PC-3 (cell line): Measurements from ENCODE around the gene IQGAP1. TPM values are rescaled to one million over a fixed set of nuclear protein-coding genes. Genes with fewer than 3 reads are reported as not detected.
A peak's percentile ranks its signal among the peaks of the same experiment; 100 is the strongest.

Source experiments
- ATAC-seq: fragments of 200-7000 bp; cut with Tn5 transposase; 2 replicates; pipeline ENCODE4 v1.9.1; 2020; ENCODE audit warnings: mild to moderate bottlenecking, moderate library complexity
- BruUV-seq: library from RNA; stranded (reverse); fragments of 400-500 nt; replicated peaks from 2 replicates; lab custom pipeline; 2021; lab: Mats Ljungman, UMichigan
- CTCF ChIA-PET: fragments of 300-600 bp; sonication (Branson Sonifier 250); formaldehyde crosslinking; loops from one replicate; lab custom pipeline; 2022; ENCODE audit warnings: antibody characterized with exemption; lab: Charles Lee
- POLR2A ChIA-PET: fragments of 300-600 bp; sonication (Branson Sonifier 250); formaldehyde crosslinking; loops from one replicate; lab custom pipeline; 2022; ENCODE audit warnings: antibody characterized with exemption; ENCODE audit not compliant: unreplicated experiment; lab: Charles Lee
- DNase-seq: peaks from one replicate; pipeline ENCODE4 v3.0.0-alpha.2; 2015
- H2AFZ ChIP-seq: fragments of 300-600 bp; sonication (generic); 2 replicates; pipeline ENCODE4 v1.6.0; 2016; ENCODE audit warnings: antibody characterized with exemption, low read length
- H3F3A ChIP-seq: fragments of 300-600 bp; sonication (generic); one replicate; pipeline ENCODE4 v1.6.0; 2017; ENCODE audit warnings: antibody characterized with exemption, low read length, control low read depth, mild to moderate bottlenecking; ENCODE audit not compliant: unreplicated experiment
- H3K27ac ChIP-seq: fragments of 300-600 bp; sonication (generic); 2 replicates; pipeline ENCODE4 v1.5.1; 2016; ENCODE audit warnings: mild to moderate bottlenecking, low read length
- H3K27me3 ChIP-seq: fragments of 300-600 bp; sonication (generic); 2 replicates; pipeline ENCODE4 v1.6.1; 2016; ENCODE audit warnings: low read length, mixed read lengths
- H3K36me3 ChIP-seq: fragments of 300-600 bp; sonication (generic); 2 replicates; pipeline ENCODE4 v1.6.1; 2016; ENCODE audit warnings: low read depth, mixed run types, low read length, mixed read lengths
- H3K4me1 ChIP-seq: fragments of 300-600 bp; sonication (generic); 2 replicates; pipeline ENCODE4 v1.5.1; 2016; ENCODE audit warnings: low read length; ENCODE audit not compliant: insufficient read depth
- H3K4me2 ChIP-seq: fragments of 300-600 bp; sonication (generic); 2 replicates; pipeline ENCODE4 v1.6.0; 2016; ENCODE audit warnings: low read length
- H3K4me3 ChIP-seq: fragments of 300-600 bp; sonication (generic); 2 replicates; pipeline ENCODE4 v1.5.1; 2016; ENCODE audit warnings: mild to moderate bottlenecking, low read length, mixed read lengths
- H3K79me2 ChIP-seq: fragments of 300-600 bp; sonication (generic); 2 replicates; pipeline ENCODE4 v1.6.1; 2017; ENCODE audit warnings: low read length, mixed read lengths
- H3K9ac ChIP-seq: fragments of 300-600 bp; sonication (generic); 2 replicates; pipeline ENCODE4 v1.6.0; 2016; ENCODE audit warnings: mild to moderate bottlenecking, low read length
- H3K9me2 ChIP-seq: fragments of 300-600 bp; sonication (generic); replicated peaks from 2 replicates; pipeline ENCODE4 v1.6.1; 2016; ENCODE audit warnings: mixed run types, low read length, mixed read lengths
- H3K9me3 ChIP-seq: fragments of 300-600 bp; sonication (generic); 2 replicates; pipeline ENCODE4 v1.6.1; 2016; ENCODE audit warnings: low read length, mixed read lengths
- H4K20me1 ChIP-seq: fragments of 300-600 bp; sonication (generic); 2 replicates; pipeline ENCODE4 v1.6.1; 2016; ENCODE audit warnings: low read length, mixed read lengths
- EZH2 ChIP-seq: fragments of 300-600 bp; sonication (generic); IDR thresholded peaks from one replicate; pipeline ENCODE4 v1.6.1; 2017; ENCODE audit warnings: antibody characterized with exemption, mild to moderate bottlenecking, low read length; ENCODE audit not compliant: unreplicated experiment
- EZH2phosphoT487 ChIP-seq: fragments of 300-600 bp; sonication (generic); IDR thresholded peaks from 2 replicates; pipeline ENCODE4 v1.6.1; 2018; ENCODE audit warnings: mild to moderate bottlenecking, antibody characterized with exemption, low read length, borderline replicate concordance
- intact Hi-C: fragments of 100-400 bp; cut with micrococcal nuclease; formaldehyde crosslinking; loops from 2 replicates; pipeline ENCODE4 v1.9.0; 2023
- total RNA-seq: library from RNA; depleted of rRNA; stranded (reverse); fragments of >200 nt; gene quantifications from 2 replicates; pipeline ENCODE4 v1.2.3, GENCODE V29; 2014
- TF ChIP-seq, protein P1 (sequence below): fragments of 300-600 bp; sonication (generic); conservative IDR thresholded peaks from 2 replicates; pipeline ENCODE4 v1.5.1; 2017; ENCODE audit warnings: antibody characterized with exemption, low read depth, mild to moderate bottlenecking, low read length

IQGAP1 gene
- total RNA-seq, 1 experiment from 2014 or later, result 139 TPM

- Histone ChIP-seq H2AFZ (no peak overlapping the region), H3K4me2 (no peak overlapping the region), H3K79me2 (no peaks in the 10 kb centered on the region), H3K4me3 (no peak overlapping the region), H3K36me3 (peaks cover 58% of the 10 kb centered on the region), H3K4me1 (peaks cover 33% of the 10 kb centered on the region), H3K9me3 (no peaks in the 10 kb centered on the region), H3F3A (peaks cover 11% of the 10 kb centered on the region), H3K27me3 (no peaks in the 10 kb centered on the region), H3K9me2 (no peaks in the 10 kb centered on the region), H4K20me1 (no peaks in the 10 kb centered on the region), H3K27ac (no peak overlapping the region), H3K9ac (no peak overlapping the region)
- DNase-seq (peak; percentile 71), ATAC-seq (no peak)
- no peak for TF ChIP-seq EZH2phosphoT487
- TF ChIP-seq, protein P1, sequence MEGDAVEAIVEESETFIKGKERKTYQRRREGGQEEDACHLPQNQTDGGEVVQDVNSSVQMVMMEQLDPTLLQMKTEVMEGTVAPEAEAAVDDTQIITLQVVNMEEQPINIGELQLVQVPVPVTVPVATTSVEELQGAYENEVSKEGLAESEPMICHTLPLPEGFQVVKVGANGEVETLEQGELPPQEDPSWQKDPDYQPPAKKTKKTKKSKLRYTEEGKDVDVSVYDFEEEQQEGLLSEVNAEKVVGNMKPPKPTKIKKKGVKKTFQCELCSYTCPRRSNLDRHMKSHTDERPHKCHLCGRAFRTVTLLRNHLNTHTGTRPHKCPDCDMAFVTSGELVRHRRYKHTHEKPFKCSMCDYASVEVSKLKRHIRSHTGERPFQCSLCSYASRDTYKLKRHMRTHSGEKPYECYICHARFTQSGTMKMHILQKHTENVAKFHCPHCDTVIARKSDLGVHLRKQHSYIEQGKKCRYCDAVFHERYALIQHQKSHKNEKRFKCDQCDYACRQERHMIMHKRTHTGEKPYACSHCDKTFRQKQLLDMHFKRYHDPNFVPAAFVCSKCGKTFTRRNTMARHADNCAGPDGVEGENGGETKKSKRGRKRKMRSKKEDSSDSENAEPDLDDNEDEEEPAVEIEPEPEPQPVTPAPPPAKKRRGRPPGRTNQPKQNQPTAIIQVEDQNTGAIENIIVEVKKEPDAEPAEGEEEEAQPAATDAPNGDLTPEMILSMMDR, result peak; percentile 91
- CTCF ChIA-PET, result interaction anchor here (0.6 to 0.9 kb wide), 4 partner anchors 119 to 249 kb away, joined by 4 to 12 read pairs (median 5); partner anchors contain the start of genes CIB1 and GDPGP1
- BruUV-seq, result no TSS peak
- intact Hi-C loops, result loop anchor here (1.0 kb wide), 2 partner anchors 120 to 162 kb away; no protein-coding TSS in a partner anchor
- POLR2A ChIA-PET, result no interaction called here
Observed at GRCh38 chr15:90482124-90483011, 94.3 kb downstream of the IQGAP1 start.

GRCh38 chr15:90483012-90483307 is 94.9 kb downstream of the IQGAP1 start:
- CTCF ChIA-PET, result interaction anchor here (0.6 to 0.9 kb wide), 2 partner anchors 162 to 163 kb away, joined by 4 to 6 read pairs; no protein-coding TSS in a partner anchor
- no peak overlapping the region for H3K4me2 ChIP-seq
- TF ChIP-seq EZH2phosphoT487 (no peak), EZH2 (no peak)
- TF ChIP-seq, protein P1, result no peak
- H3K9me3 ChIP-seq, result no peaks in the 10 kb centered on the region
- H4K20me1 ChIP-seq, result no peaks in the 10 kb centered on the region
- H2AFZ ChIP-seq, result no peak overlapping the region
- H3K9me2 ChIP-seq, result no peaks in the 10 kb centered on the region
- H3K79me2 ChIP-seq, result no peaks in the 10 kb centered on the region
- BruUV-seq, result no TSS peak
- H3K27ac ChIP-seq, result no peak overlapping the region
- peaks cover 57% of the 10 kb centered on the region for H3K36me3 ChIP-seq
- DNase-seq (no peak), ATAC-seq (no peak)
- POLR2A ChIA-PET, result no interaction called here
- peaks cover 27% of the 10 kb centered on the region for H3K4me1 ChIP-seq
- H3F3A ChIP-seq, result peaks cover 11% of the 10 kb centered on the region
- H3K9ac ChIP-seq, result no peak overlapping the region
- intact Hi-C loops, result no loop called here
- H3K4me3 ChIP-seq, result no peak overlapping the region
- H3K27me3 ChIP-seq, result no peaks in the 10 kb centered on the region

- peaks cover 58% of the 10 kb centered on the region for H3K36me3 ChIP-seq
Observed at GRCh38 chr15:90483637-90484036, 95.6 kb downstream of the IQGAP1 start.

More at GRCh38 chr15:90483637-90484036, 95.6 kb downstream of the IQGAP1 start:
- ATAC-seq (no peak), DNase-seq (no peak)
- no TSS peak for BruUV-seq
- H3K9ac ChIP-seq, result no peak overlapping the region
- TF ChIP-seq EZH2, result no peak
- no peak for TF ChIP-seq EZH2phosphoT487
- TF ChIP-seq, protein P1, result no peak
- H3K4me3 ChIP-seq, result no peak overlapping the region
- no peak overlapping the region for H3K4me2 ChIP-seq
- no peaks in the 10 kb centered on the region for H3K79me2 ChIP-seq
- H4K20me1 ChIP-seq, result no peaks in the 10 kb centered on the region
- H2AFZ ChIP-seq, result no peak overlapping the region
- ChIA-PET POLR2A (no interaction called here), CTCF (no interaction called here)
- H3K4me1 ChIP-seq, result peaks cover 20% of the 10 kb centered on the region
- H3K9me3 ChIP-seq, result no peaks in the 10 kb centered on the region
- no peak overlapping the region for H3K27ac ChIP-seq
- intact Hi-C loops, result no loop called here
- H3K27me3 ChIP-seq, result no peaks in the 10 kb centered on the region
- H3F3A ChIP-seq, result peaks cover 4% of the 10 kb centered on the region
- no peaks in the 10 kb centered on the region for H3K9me2 ChIP-seq
